Measurements from ENCODE around the gene AFF3. TPM values are rescaled to one million over a fixed set of nuclear protein-coding genes. Genes with fewer than 3 reads are reported as not detected.

Gene AFF3
- total RNA-seq, 1 experiment from 2014 or later = 0.61 TPM

GRCh38 chr2:100052650-100053049 lies 89.7 kb downstream of the AFF3 start:
- ChIA-PET RAD21 (ENCODE audit: low non-redundant PET in 1 of 2, low total read pairs in 2 of 2, uncharacterized antibody in 2 of 2, unreplicated experiment in 2 of 2) (no interaction called here), POLR2A (no interaction called here), CTCF (no interaction called here)
- no peak overlapping the region for H2AFZ ChIP-seq (ENCODE audit: low read depth, low read length, poor library complexity, severe bottlenecking)
- intact Hi-C loops (cut with micrococcal nuclease) = no loop called here
- BruUV-seq (replicated peaks) = no TSS peak
- no peak overlapping the region for H3K4me3 ChIP-seq (replicated peaks in 1 of 2; ENCODE audit: low read depth in 1 of 2, low read length in 2 of 2)
- H3K9me3 ChIP-seq (ENCODE audit: control insufficient read depth in 1 of 2, insufficient read depth in 1 of 2, low read depth in 1 of 2, low read length in 2 of 2) = no peaks in the 10 kb centered on the region
- no peak for ATAC-seq
- no peaks in the 10 kb centered on the region for H3K36me3 ChIP-seq (ENCODE audit: control insufficient read depth in 1 of 2, insufficient read depth in 2 of 2, low read length in 2 of 2)
- H3K4me1 ChIP-seq (ENCODE audit: control insufficient read depth in 1 of 2, insufficient read depth in 2 of 2, low read length in 2 of 2) = no peaks in the 10 kb centered on the region
- H3K9me2 ChIP-seq (ENCODE audit: insufficient read depth) = no peaks in the 10 kb centered on the region
- no peaks in the 10 kb centered on the region for H3K79me2 ChIP-seq (ENCODE audit: insufficient read depth, low read length)
- H3K27me3 ChIP-seq (ENCODE audit: insufficient read depth, low read length) = peaks cover 34% of the 10 kb centered on the region
- no peak for TF ChIP-seq ZNF274 (IDR thresholded peaks at IDR 0.05; ENCODE audit: low read depth, low read length)
- TF ChIP-seq CTCF (IDR thresholded peaks at IDR 0.05 in 2 of 3, conservative IDR thresholded peaks at IDR 0.05 in 1 of 3; ENCODE audit: borderline replicate concordance in 1 of 3, insufficient read depth in 1 of 3, low read depth in 2 of 3, low read length in 2 of 3) = no peak
- TF ChIP-seq ELF1 (IDR thresholded peaks at IDR 0.05; ENCODE audit: borderline replicate concordance, low read depth) = no peak
- TF ChIP-seq JUND (IDR thresholded peaks at IDR 0.05) = no peak
- no peak for TF ChIP-seq EZH2phosphoT487 (IDR thresholded peaks at IDR 0.05; ENCODE audit: borderline replicate concordance)
- TF ChIP-seq REST (IDR thresholded peaks at IDR 0.05; ENCODE audit: low read depth) = no peak
- no peak for TF ChIP-seq ZFX (IDR thresholded peaks at IDR 0.05)
- TF ChIP-seq RAD21 (IDR thresholded peaks at IDR 0.05; ENCODE audit: low read depth) = no peak
- TF ChIP-seq POLR2A (IDR thresholded peaks at IDR 0.05; ENCODE audit: borderline replicate concordance, extremely low read depth, insufficient read depth, insufficient read length) = no peak
- TF ChIP-seq TCF7L2 (IDR thresholded peaks at IDR 0.05; ENCODE audit: borderline replicate concordance, extremely low read depth, insufficient read depth, insufficient read length) = no peak
- TF ChIP-seq CEBPB (IDR thresholded peaks at IDR 0.05; ENCODE audit: low read depth) = no peak
- TF ChIP-seq ZBTB33 (IDR thresholded peaks at IDR 0.05; ENCODE audit: extremely low read depth, insufficient replicate concordance, low read length) = no peak
- TF ChIP-seq ATF3 (IDR thresholded peaks at IDR 0.05) = no peak
- no peak overlapping the region for H3K9ac ChIP-seq (ENCODE audit: low read length)
- H4K20me1 ChIP-seq (ENCODE audit: insufficient read depth) = no peaks in the 10 kb centered on the region
- H3K27ac ChIP-seq (ENCODE audit: low read depth, low read length) = no peak overlapping the region
- no peak for DNase-seq (ENCODE audit: low read depth, low spot score)
- H3K4me2 ChIP-seq (ENCODE audit: low read length) = no peak overlapping the region

Measured in HCT116 (cell line).